ENCODE data around the gene EML1.

Gene EML1

DNA sequence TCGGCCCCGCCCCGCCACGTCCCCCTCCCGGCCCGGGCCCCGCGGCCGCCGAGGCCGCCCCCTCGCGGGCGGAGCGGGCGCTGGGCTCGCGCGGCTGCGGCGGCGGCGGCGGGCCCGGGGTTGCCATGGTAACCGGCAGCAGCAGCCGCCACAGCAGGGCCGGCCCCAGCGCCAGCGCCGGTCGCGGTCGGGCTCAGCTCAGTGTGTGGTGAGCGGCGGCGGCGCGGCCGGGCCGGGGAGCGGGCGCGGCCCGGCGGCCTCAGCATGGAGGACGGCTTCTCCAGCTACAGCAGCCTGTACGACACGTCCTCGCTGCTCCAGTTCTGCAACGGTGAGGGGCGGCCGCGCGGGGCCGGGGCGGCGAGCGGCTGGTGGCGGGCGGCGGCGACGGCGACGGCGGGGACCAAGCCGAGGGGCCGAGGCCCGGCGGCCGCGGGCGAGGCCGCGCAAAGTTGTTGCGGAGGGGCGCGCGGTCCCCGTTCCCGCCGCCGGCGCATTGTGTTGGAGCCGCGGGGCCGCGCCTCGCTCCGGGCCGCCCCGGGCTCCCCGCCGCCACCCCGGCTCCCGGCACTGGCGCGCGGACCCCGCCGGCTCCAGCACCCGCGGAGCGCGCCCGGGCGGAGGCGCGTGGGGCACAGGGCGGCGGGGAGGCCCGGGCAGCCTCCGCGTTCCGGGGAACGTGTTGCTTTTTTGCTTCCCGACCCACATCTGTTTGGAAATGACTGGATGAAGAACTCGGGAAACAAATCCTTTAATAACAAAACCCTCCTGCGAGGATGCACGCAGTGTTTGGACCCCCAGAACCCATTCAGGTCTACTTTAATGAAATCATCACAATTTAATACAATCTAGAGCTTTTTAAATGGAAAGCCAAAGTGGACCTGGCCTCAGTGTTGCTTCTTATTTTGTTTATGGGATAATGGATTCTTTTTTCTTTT lies at the start of gene EML1:
EML1 (plus strand) TSS at position 201 of the 938 bp plus-strand sequence; CDS start at position 265, 64 bp downstream.
- peak; percentile 77 for DNase-seq

DNA sequence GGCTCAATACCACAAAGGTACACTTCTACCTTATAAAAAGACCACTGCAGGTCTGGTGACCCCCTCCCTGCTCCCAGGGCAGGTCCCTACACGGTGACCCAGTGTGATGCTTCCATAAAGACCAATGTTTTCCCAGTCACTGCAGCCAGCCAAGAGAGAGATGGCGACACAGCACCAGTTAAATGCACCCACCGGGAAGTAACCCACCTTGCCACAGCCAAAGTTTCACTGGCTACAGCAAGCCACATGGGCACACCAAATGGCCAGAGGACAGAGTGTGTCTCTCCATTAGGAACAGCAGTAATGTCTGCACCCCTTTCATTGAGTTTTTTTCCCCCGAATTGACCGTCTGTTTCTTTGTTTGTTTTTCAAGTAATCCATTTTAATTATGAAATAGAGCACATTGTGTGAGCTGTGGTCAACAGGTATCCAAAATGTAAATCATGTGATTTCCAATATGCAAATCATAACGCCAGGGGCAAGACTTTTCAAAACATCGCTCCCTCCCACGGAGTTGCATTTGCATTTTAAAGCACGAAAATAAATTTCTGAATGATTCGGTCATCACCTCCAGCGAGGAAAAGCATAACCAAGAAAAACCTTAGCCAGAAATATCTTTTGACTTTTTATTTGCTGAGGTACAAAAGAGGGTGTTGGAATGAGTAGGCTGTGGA lies 48.9 kb upstream of the EML1 start:
- no peak for DNase-seq

GRCh38 chr14:99744873-99745224 lies 48.4 kb upstream of the EML1 start:
- DNase-seq = no peak

GRCh38 chr14:99745307-99745951 lies 47.8 kb upstream of the EML1 start:
- no peak for DNase-seq

GRCh38 chr14:99747167-99747566 lies 46.0 kb upstream of the EML1 start:
- no peak for DNase-seq

GRCh38 chr14:99747582-99748330 lies 45.5 kb upstream of the EML1 start:
- no peak for DNase-seq

DNA sequence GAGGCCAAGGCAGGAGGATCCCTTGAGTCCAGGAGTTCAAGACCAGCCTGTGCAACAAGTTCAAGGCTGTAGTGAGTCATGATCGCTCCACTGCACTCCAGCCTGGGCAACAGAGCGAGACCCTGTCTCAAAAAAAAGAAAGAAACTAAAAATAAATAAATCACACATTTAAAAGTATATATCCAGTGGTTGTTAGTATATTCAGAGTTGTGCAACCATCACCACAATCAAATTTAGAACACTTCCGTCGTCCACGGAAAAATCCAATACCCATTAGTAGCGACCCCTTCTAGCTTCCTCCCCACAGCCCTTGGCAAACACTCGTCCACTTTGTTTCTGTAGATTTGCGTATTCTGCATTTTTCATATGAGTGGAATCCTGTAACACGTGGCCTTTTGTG lies 44.7 kb upstream of the EML1 start:
- DNase-seq = no peak

- DNase-seq = no peak
Observed at GRCh38 chr14:99749142-99749541, 44.1 kb upstream of the EML1 start.

DNA sequence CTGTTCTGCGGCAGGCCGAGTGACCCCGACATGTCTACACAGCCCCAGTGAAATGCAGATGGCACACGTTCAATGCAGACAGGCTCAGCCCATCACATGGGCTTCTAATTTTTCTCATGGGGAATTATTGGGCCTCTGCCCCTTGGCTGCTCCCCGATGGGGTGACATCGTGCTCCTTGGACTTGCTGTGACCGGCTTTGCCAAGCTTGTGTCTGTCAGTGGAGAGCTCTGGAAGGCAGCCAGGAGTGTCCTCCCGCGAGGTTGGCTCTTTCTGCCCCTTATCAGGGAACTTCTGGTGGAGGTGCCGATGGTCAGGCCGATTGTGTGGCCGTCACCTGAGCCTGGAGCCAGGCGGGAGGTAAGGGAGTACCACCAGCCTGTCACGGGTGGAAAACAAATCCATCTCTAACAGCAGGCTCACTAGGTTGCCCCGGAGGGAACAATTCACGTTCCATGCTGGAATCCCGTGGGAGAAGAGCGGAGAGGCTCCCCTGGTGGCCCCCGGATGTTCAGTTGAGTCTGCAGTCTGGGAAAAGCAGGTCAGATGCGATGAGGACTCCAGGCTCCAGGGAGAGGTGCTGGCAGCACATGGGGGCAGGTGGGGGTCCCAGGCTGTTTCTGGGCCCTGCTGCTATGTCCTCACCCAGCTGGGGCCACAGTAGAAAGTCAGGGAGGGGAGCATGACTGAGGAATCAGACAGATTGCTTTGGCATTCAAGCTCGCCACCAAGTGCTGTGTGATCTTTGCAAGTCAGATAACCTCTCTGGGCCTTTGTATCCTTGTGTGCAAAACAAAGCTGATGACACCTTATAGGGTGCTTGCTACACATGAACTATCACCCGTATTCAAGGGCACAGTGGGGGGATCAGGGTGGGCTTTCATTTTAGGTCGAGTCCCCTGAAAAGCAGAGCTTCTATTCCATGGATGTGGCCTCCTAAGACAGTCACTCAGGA lies 43.2 kb upstream of the EML1 start:
- DNase-seq = no peak

DNA sequence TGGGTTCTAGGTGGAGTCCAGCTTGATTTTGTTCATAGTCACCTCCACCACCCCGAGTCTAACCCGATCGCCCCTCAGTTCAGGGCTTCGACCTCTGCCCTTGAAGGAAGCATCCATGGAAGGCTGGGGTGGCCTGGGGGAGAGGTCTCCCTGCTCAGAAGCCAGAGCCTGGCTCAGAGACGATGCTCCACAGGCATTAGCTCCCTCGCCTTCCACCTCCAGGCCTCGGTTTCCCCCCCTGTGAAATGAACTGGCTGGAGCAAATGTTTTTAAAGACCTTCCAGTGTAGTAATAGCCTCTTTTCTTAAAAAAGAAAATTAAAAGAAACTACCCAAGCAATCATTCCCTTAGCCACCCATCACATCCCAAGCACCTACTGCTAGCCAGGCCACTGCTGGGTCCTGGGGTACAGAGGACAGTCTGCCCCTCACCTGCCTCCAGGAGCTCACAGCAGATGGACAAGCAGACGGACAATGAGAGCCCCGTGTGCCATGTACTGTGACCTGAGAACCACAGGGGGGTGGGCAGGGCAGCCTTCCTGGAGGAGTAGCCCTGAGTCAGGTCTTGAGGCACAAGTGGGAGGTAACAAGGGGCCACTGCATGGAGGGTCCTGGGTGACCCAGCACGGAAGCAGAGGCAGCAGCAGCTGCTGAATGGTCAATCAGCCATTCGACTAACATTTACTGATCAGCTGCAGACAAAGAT lies 42.3 kb upstream of the EML1 start:
- no peak for DNase-seq

DNA sequence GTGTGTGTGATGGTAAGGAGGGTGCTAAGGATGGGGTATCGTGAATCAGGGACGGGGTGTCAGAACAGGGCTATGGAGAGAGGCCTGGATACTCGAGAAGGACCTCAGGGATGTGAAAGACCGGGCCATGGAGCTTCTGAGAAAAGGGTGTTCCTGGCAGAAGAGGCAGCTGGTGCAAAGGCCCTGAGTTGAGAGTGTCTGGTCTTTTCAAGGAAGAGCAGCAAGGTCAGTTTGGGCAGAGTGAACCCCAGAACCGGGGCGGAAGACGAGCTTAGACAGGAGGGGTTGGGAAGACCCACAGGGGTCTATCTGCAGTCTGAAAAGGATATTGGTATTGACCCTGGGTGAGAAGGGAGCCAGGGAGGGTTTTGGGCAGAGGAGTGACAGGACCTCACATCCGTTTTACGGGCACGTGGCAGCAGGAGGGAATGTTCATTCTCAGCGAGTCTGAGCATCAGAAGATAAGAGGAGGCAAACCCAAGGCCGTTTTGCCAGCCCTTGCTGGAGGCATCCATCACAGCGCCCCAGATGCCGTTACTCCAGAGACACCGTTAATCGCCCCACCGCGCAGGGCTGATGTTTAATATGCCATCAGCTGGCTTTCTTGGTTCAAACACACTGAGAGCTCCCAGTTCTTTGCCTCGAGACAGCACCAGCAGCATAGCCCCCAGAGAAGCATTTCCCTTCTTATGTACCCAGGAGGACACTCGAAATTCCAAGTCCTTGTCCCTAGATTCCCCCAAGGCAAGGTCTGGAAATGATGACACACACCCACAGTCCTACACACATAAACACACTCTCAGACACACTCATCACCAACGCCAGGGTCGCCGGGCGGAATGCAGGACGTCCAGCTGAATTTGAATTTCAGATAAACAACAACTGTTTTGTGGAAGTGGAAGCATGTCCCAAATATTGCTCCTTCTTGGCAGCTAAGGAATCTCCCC lies 41.4 kb upstream of the EML1 start:
- no peak for DNase-seq

GRCh38 chr14:99752486-99753121 lies 40.6 kb upstream of the EML1 start:
- DNase-seq = no peak

DNA sequence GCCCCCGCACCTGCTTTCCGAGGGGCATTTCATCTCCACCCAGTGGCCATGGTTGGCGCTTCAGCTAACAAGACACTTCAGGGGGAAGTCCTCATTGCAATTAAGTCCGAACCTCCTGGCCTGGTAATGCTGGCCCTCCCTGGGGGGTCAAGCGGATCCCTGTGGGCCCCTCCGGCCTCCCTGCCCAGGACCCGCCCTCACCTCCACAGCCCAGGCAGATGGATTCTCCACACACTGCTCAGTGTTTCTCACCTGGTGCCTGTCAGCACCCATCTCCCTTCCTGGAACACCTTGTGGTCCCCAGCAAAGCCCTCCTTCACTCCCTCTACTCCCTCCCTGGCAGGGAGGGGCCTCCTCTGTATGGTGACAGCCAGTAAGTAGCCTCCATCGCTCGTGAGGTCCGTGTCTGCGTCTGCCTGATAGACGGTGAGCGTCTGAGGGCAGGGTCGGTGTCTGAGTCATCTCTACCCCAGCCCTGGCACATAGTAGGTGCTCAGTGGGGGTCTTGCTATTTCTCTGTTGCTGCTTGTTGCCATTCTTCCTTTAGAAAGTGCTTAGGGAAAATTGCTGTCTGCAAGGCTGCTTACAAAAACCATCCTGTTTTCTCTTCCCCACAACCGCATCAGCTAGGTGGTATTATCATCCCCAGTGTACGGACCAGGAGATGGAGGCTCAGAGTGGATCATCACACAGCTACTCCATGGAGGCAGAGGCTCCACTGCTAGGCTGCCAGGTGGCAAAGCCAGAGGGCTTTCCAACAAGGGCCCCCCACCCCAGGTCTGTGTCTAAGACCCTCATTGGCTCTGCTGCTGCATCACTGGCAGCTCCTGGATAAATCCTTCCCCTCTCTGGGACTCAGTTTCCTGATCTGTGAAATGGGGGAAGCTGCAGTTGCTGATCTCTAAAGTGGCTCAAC lies 39.7 kb upstream of the EML1 start:
- no peak for DNase-seq

DNA sequence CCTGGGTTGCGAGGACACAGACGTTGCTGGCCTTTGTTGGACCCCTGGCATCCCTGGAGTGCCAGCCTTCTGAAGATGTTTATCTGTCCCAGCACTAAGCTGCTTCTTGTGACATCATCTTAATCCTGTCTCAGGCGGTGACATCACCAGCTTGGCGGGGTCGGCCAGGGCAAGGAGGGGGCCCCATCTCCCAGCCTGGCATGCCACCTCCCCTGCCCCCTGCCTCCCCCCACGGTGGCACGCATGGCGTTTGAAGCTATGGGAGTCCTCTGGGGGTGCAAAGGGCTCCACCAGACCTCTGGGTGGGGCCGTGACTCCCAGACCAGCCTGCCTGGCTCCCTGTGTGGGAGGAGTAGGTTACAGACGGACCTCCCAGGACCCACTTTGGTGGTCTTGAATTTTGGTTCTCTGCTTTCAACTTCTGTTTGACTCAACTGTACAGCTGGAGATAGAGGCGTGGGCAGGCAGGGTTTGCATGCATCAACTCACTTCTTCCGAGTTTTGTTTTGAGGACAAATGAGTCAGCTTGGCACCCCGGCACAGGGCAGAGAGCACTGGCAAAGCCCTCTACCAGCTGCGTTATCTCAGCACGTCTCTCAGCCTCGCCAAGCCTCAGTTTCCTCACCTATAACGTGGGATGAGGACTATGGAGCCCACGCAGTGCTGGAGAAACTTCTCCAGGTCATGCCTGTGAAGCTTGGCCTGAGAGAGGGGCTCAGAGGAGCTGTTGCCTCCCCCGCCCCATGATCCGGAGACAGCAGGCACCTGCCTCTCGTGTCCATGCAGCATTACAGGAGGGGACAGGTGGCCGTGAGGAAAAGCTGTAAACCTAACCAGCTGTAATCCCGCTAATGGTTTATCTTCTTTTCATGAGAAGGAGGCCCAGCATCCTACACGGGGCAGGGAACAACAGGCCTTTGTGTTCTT lies 38.8 kb upstream of the EML1 start:
- no peak for DNase-seq

- DNase-seq = no peak
Observed at GRCh38 chr14:99755068-99755405, 38.2 kb upstream of the EML1 start.

GRCh38 chr14:99755629-99756603 lies 37.3 kb upstream of the EML1 start:
- no peak for DNase-seq
